HG03135 (cell line): ENCODE data around the gene FRMD1.

Source experiments
- ATAC-seq: cut with Tn5 transposase; IDR thresholded peaks from one replicate; pipeline ENCODE4 v1.9.1; 2021; ENCODE audit warnings: mild to moderate bottlenecking, moderate library complexity; ENCODE audit not compliant: unreplicated experiment

Gene FRMD1

GRCh38 chr6:168113226-168113625, 34.2 kb upstream of the FRMD1 start:
- no peak for ATAC-seq

- ATAC-seq: no peak
These were observed 32.9 kb upstream of the FRMD1 start for GRCh38 chr6:168111911-168112310.

GRCh38 chr6:168110437-168110836, 31.4 kb upstream of the FRMD1 start:
- ATAC-seq: no peak

- no peak for ATAC-seq
These were observed 30.2 kb upstream of the FRMD1 start for GRCh38 chr6:168109171-168109570.

GRCh38 chr6:168107191-168107983, 28.4 kb upstream of the FRMD1 start:
- ATAC-seq: no peak

- no peak for ATAC-seq
These were observed 27.6 kb upstream of the FRMD1 start for GRCh38 chr6:168106633-168107005.

GRCh38 chr6:168105813-168106632, 27.0 kb upstream of the FRMD1 start:
- no peak for ATAC-seq

- ATAC-seq: no peak
These were observed 25.6 kb upstream of the FRMD1 start for GRCh38 chr6:168104636-168105035.

- ATAC-seq: no peak
These were observed 24.2 kb upstream of the FRMD1 start for GRCh38 chr6:168103050-168103830.

- no peak for ATAC-seq
These were observed 23.4 kb upstream of the FRMD1 start for GRCh38 chr6:168102315-168102985.

- no peak for ATAC-seq
These were observed 22.7 kb upstream of the FRMD1 start for GRCh38 chr6:168101590-168102314.

GRCh38 chr6:168100803-168101589, 22.0 kb upstream of the FRMD1 start:
- no peak for ATAC-seq

- no peak for ATAC-seq
These were observed 21.2 kb upstream of the FRMD1 start for GRCh38 chr6:168100011-168100802.

GRCh38 chr6:168099201-168100010, 20.4 kb upstream of the FRMD1 start:
- no peak for ATAC-seq

GRCh38 chr6:168098431-168098861, 19.4 kb upstream of the FRMD1 start:
- ATAC-seq: no peak

GRCh38 chr6:168097621-168098430, 18.8 kb upstream of the FRMD1 start:
- no peak for ATAC-seq

- no peak for ATAC-seq
These were observed 18.2 kb upstream of the FRMD1 start for GRCh38 chr6:168097221-168097620.
